OCI-LY1 (cell line): ENCODE results near the gene MLPH.

ENCODE experiments used
- CTCF ChIP-seq: fragments of 200-600 bp; sonication (generic), shearing (Covaris generic); IDR thresholded peaks from 2 replicates; pipeline ENCODE4 v1.5.1; 2017; ENCODE audit warnings: mild to moderate bottlenecking, antibody characterized with exemption, low read length, moderate library complexity, mixed read lengths
- EZH2 ChIP-seq: fragments of 200-600 bp; sonication (generic), shearing (Covaris generic); IDR thresholded peaks from 2 replicates; pipeline ENCODE4 v1.8.0; 2017; ENCODE audit warnings: borderline replicate concordance, mixed run types, mild to moderate bottlenecking, antibody characterized with exemption, low read length, moderate library complexity, mixed read lengths

- TF ChIP-seq EZH2 (no peak), CTCF (no peak)
These were observed 8.1 kb upstream of the MLPH start for GRCh38 chr2:237478979-237479378.
